GM21786 (cell line): ENCODE data around the gene HDLBP.

ENCODE experiments used
- ATAC-seq: cut with Tn5 transposase; IDR thresholded peaks from one replicate; pipeline ENCODE4 v1.9.1; 2021; ENCODE audit not compliant: unreplicated experiment

HDLBP gene

GRCh38 chr2:241315093-241315878 lies at the start of gene HDLBP:
TSS of gene HDLBP (minus strand) at chr2:241315672. CDS start at chr2:241266869, 48,803 bp downstream.
- ATAC-seq = peak; percentile 64

DNA sequence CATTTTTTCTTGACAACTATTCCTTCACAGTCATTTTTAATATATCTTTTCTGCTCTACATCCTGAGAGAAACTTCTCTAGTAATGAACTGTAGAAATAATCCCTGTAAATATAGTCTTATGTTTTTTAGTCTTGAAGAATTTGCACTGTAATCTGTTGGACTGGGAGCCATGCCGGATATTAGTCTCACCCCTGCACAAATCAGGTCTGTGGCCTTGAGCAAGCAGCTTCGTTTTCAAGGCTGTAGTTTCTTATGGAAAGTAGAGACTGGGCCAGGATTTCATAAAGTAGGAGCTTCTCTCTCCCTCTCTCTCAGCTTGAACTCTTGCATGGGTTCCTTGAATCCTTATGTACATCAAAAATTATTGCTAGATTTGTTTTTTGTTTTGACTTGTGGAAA lies 49.3 kb upstream of the HDLBP start:
- ATAC-seq = no peak

GRCh38 chr2:241363426-241363825 lies 48.0 kb upstream of the HDLBP start:
- ATAC-seq = no peak

DNA sequence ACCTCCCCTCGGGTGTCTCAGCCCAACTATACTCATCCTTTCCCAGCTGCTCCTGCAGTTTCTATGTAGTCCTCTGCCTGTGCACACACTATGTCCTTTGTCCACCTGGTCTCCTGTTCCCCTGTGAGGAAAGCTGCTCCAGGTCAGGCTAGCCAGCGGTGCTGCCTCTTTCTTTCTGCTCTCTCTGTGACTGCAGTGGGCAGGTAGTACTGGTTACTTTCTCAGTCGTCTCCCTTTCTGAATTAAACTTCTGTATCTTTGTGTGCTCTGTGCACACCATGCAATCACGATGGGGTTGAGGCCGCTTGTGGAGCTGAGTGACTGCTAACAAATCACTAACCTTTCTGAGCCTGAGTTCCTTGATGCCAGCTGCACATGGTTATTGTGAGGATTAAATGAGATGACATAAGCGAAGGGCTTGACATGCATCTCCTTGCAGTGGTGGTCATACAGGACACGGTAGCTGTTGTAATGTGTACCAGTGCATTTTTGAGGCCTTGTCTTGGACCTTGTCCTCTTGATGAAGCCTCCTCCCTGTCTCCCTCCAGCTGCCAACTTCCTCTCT lies 44.1 kb upstream of the HDLBP start:
- ATAC-seq = no peak

- ATAC-seq = peak; percentile 46
Measured at GRCh38 chr2:241358470-241358869, 43.0 kb upstream of the HDLBP start.

GRCh38 chr2:241357531-241357930 lies 42.1 kb upstream of the HDLBP start:
- ATAC-seq = no peak

- ATAC-seq = no peak
Measured at GRCh38 chr2:241356871-241357260, 41.4 kb upstream of the HDLBP start.

DNA sequence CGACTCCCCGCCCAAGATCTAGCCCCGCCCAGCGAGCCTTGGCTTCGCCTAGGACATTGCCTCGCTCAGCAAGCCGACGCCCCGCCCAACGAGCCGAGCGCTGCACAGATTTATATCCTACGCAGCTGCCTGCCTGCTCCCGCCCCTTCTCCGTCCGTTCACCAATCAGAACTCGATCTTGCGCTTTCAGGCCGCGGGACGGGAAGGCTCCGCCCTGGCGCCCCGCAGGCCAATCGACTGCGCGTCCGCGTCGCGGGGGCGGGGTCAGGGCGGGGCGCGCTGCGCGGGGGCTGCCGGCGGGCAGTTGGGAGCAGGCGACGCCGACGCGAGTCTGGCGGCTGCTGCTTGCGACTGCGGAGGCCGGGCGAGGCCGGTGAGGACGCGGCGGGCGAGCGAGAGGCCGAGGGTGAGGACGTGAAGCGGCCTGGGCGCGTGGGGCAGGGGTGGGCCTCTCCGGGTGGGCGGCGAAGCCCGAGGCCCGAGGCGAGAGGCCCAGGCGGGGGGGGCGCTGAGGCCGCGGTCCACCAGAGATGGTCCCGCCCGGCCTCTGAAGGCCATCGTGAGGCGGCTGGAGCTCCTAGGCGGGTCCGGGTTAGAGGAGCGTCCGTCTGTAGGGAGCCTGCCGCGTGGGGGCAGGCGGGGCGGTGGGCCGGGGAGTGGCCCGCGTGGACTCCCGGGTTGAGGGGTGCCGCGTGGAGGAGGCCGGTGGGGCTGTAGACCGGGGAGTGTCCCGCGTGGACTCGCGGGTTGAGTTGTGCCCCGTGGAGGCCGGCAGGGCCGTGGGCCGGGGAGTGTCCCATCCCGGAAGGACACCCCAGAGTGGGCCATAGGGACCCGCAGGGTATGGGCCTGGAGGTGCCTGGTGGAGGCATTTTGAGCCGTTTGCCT lies 40.8 kb upstream of the HDLBP start, which contains the start of gene FARP2:
Gene FARP2 (plus strand): TSS at position 303 of the 888 bp plus-strand sequence. CDS start 16,823 bp downstream, outside the sequence.
- peak; percentile 76 for ATAC-seq

DNA sequence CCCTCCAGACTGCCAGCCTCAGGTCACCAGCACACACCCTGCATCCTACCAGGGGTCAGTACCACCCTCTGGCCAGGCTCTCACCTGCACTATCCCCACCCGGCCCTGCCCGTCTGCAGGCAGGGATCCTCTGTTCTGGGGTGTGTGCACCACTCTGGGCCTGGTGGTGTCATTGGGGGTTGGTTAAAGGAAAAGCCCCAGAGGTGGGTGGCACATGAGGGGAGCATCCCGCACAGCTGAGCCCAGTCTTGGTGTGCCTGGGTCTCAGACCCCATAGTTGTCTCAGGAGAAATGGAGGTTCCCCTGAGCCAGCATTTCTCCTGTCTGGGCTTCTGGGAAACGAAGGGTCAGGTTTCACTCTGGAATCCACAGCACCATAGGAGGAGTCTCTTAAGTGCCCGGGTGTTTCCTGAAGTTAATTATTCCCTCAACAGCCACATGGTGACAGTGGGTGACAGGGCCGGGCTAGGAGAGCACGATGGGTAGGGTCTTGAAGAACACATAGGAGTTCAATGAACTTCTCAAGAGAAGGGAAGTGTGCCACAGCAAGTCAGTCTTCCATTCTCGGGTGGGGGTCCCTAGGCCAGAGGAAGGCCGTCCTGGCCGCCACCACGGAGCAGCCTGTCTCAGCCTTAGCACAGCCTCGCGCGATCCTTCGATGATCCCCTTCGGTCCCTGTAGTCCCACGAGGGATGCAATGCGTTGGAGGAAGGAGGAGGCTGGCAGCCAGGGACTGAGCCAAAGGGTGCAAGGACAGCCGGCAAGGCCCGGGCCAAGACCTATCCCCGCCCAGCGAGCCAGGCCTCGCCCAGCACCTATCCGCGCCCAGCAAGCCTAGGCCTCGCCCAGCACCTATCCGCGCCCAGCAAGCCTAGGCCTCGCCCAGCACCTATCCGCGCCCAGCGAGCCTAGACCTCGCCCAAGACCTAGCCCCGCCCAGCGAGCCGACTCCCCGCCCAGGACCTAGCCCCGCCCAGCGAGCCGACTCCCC lies 39.5 kb upstream of the HDLBP start:
- no peak for ATAC-seq

- no peak for ATAC-seq
Measured at GRCh38 chr2:241352227-241352626, 36.8 kb upstream of the HDLBP start.

- no peak for ATAC-seq
Measured at GRCh38 chr2:241351640-241352031, 36.2 kb upstream of the HDLBP start.

DNA sequence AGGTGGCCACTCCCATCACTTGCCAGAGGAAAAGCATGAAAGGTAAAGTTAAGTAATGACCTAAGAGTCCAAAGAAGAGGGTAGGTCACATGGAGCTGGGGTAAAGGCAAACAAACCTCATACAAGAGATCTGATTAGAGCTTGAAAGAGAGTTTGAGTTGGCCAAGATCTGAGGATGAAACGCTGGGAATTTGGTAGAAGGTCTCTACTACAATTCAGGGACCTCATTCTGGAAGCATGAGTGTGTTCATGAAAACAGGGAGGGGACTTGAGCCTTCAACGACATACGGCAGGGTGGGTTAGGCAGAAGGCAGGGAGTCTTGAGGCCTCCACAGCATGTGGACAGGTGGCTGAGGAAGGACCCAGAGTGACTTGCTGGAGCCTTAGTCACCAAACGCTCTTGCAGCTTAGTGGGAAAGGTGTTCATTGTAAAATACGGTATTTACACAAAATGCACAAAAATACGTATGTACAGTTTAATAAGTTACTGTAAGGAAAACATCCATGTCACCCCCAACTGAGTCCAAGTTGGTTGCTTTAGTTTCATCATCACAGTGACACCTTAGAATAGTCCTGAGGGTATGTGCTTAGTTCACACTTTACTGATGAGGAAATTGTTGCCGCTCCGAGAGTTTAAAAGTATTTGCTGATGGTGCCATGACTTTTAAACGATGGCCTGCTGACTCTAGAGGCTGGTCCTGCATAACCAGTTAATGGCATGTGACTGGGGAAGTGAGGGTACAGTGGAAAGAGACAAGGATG lies 35.6 kb upstream of the HDLBP start:
- no peak for ATAC-seq

- ATAC-seq = no peak
Measured at GRCh38 chr2:241350530-241350877, 35.0 kb upstream of the HDLBP start.

DNA sequence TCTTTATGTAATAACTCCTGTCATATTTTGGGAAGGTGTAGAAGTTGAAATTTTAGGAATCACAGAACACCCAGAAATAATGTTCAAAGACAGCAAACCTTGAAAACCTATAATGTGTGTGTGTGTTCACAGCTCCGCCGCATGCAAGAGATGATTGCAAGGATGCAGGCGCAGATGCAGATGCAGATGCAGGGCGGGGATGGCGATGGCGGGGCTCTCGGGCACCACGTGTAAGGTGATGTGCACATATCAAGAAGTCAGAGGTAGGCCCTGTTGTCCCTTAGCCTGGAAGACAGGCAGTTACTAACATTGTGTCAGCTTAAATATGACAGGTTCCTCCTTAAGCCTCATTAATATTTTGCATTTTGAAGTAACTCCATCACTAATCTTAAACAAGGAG lies 34.5 kb upstream of the HDLBP start:
- no peak for ATAC-seq

DNA sequence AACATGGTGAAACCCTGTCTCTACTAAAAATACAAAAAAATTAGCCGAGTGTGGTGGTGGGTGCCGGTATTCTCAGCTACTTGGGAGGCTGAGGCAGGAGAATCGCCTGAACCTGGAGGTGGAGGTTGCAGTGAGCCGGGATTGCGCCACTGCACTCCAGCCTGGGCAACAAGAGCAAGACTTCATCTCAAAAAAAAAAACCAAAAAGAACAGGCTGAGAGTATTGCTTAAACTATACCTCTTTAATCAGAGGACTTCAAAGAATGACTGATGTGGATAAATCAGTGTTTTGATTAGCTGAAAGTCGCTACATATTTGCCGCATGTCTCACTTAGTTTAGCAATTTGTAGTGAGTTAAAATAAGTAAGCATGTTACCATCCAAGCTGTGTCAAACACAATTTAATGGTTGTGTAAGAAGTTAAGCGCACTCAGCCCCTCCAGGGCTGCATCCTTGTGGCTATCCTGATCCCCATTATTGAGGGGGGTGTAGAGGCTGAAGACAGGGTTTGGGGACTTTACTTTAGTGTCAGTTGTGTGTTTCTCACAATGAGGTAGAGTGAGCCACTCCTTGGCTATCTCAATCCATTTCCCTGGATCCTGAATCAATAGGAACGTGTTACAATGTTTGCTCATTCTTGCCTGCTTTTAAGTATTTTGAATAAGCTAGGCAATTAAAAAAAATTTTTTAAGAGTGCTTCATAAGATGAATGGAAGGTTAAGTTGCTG lies 29.6 kb upstream of the HDLBP start:
- ATAC-seq = no peak

GRCh38 chr2:241340631-241341163 lies 25.2 kb upstream of the HDLBP start:
- no peak for ATAC-seq

DNA sequence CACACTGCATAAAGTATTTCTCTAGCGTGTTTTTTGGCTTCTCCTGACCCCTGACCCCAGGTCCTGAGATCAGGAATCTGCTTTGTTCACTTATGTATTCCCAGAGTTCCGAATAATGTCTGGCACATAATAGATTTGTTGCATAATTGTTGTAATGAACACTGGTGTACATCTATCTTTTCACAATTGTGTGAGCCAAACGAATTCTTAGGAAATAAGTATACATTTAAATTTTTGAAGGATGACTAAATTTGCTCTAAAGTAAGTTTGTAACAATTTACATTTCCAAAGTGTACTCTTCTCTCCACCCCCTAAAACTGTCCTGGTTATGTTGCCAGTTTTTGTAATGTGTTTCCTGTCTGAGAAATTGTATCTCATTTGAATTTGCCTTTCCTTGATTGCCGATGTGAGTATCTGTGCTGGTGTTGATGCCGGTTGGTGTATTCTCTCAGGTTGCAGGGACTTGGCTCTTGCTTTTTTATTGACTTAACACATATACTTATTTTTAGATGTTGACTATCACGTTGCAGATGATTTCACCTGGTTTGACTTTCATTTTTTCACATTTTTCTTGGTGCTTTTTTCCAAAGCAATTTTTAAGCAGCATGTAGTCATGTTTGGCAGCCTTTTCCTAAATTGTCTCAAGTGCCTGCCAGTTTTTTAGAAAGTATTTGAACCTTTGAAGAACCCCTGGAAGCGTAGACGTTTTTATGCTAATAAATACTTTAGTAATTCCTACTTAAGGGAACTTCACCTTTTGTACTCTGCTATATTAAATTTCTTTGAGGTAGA lies 24.6 kb upstream of the HDLBP start:
- ATAC-seq = no peak

- ATAC-seq = no peak
Measured at GRCh38 chr2:241334813-241335212, 19.3 kb upstream of the HDLBP start.
